HFFc6 (cell line): ENCODE results near the gene NRIP2. TPM values are rescaled to one million over a fixed set of nuclear protein-coding genes. Genes with fewer than 3 reads are reported as not detected.

ENCODE experiments used
- DNase-seq: peaks from one replicate; pipeline ENCODE4 v3.0.0-alpha.2; 2018
- H3K27ac Mint-ChIP-seq: 2 replicates; pipeline ENCODE4 v1.8.0; 2020; ENCODE audit warnings: mild to moderate bottlenecking, mixed read lengths
- H3K27me3 Mint-ChIP-seq: 2 replicates; pipeline ENCODE4 v1.8.0; 2021; ENCODE audit warnings: mild to moderate bottlenecking, moderate library complexity, mixed read lengths; ENCODE audit not compliant: insufficient read depth
- H3K36me3 Mint-ChIP-seq: 2 replicates; pipeline ENCODE4 v1.8.0; 2021; ENCODE audit warnings: low read depth, mixed read lengths
- H3K4me1 Mint-ChIP-seq: 2 replicates; pipeline ENCODE4 v1.8.0; 2020; ENCODE audit warnings: low read depth, mixed read lengths
- H3K4me3 Mint-ChIP-seq: 2 replicates; pipeline ENCODE4 v1.8.0; 2020; ENCODE audit warnings: mild to moderate bottlenecking, moderate library complexity, mixed read lengths
- H3K9me3 Mint-ChIP-seq: 2 replicates; pipeline ENCODE4 v1.8.0; 2020; ENCODE audit warnings: mild to moderate bottlenecking, mixed read lengths
- CTCF ChIP-seq: fragments of 200-600 bp; sonication (generic); IDR thresholded peaks from 2 replicates; pipeline ENCODE4 v1.5.0; 2021; ENCODE audit warnings: antibody characterized with exemption, mild to moderate bottlenecking
- total RNA-seq, 6 experiments: library from RNA; stranded (reverse); fragmentation: NEBNext Ultra II Directional; extraction: Animal tissue kit (Norgen Biotek cat#: 25700); gene quantifications; 2 replicates in 1 of 6; 3 replicates in 5 of 6; pipeline ENCODE4 v1.2.3, GENCODE V29; 2021

The NRIP2 gene
- total RNA-seq, 6 experiments from 2014 or later: not detected

GRCh38 chr12:2792671-2793500 lies 41.9 kb downstream of the NRIP2 start:
- no peak overlapping the region for H3K27ac Mint-ChIP-seq

DNA sequence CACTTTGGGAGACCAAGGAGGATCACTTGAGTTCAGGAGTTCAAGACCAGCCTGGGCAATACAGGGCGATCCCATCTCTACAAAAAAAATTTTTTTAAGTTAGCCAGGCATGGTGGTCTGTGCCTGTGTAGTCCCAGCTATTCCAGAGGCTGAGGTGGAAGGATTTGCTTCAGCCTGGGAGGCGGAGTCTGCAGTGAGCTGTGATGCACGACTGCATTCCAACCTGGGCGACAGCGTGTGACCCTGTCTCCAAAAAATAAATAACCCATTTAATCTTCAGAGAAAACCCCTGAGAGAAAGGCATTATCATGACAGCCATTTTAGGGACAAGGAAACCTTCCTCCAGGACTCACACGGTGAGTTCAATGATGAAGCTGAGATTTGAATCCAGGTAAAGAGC lies 43.7 kb downstream of the NRIP2 start:
- no peak for TF ChIP-seq CTCF
- peaks cover 1% of the 10 kb centered on the region for H3K4me1 Mint-ChIP-seq
- no peak for DNase-seq
- H3K9me3 Mint-ChIP-seq: no peaks in the 10 kb centered on the region
- no peak overlapping the region for H3K27ac Mint-ChIP-seq
- H3K36me3 Mint-ChIP-seq: no peaks in the 10 kb centered on the region
- peaks cover 14% of the 10 kb centered on the region for H3K27me3 Mint-ChIP-seq
- H3K4me3 Mint-ChIP-seq: no peak overlapping the region

More at GRCh38 chr12:2792671-2793500, 41.9 kb downstream of the NRIP2 start:
- peaks cover 17% of the 10 kb centered on the region for H3K4me1 Mint-ChIP-seq
- H3K27me3 Mint-ChIP-seq: peaks cover 14% of the 10 kb centered on the region
- no peaks in the 10 kb centered on the region for H3K9me3 Mint-ChIP-seq
- TF ChIP-seq CTCF: no peak
- no peaks in the 10 kb centered on the region for H3K36me3 Mint-ChIP-seq
- no peak for DNase-seq
- H3K4me3 Mint-ChIP-seq: no peak overlapping the region

- no peak for TF ChIP-seq CTCF
- Mint-ChIP-seq H3K4me1 (peaks cover 10% of the 10 kb centered on the region), H3K4me3 (no peak overlapping the region), H3K27me3 (peaks cover 32% of the 10 kb centered on the region), H3K9me3 (no peaks in the 10 kb centered on the region), H3K36me3 (no peaks in the 10 kb centered on the region), H3K27ac (no peak overlapping the region)
- DNase-seq: no peak
Measured at GRCh38 chr12:2785017-2785416, 49.8 kb downstream of the NRIP2 start.

DNA sequence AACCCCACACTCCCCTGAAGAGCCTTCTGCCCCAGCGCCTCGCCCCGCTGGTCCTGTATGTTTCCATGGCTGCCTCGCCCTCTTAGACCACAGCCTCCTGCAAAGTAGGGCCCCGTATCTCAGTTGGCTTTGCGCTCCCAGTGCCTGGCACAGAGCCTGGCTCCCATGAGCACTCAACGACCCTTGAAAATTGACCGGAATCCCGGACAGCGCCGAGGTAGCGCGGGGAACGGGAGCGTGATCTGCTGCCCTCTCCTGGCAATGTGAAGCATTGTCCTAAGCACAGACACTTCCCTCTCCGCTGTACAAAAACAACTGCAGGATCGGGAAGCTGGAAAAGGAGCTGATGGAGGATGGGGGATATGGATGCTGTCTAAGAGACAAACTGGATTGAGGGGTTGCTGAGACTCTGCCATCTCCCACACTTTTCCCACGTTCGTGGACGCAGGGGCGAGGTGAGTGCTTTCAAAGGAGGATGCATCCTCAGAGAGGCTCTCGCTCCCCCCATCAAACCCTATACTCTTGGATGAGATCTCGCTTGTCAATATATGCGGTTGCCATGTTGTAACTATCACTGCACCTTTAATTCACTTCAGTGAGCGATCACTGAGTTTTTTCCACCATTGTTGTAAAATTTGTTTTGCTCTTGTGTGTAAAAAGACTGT lies 50.8 kb downstream of the NRIP2 start:
- Mint-ChIP-seq H3K4me3 (no peak overlapping the region; the same call in 1 of the 2 replicates), H3K27me3 (peaks cover 29% of the 10 kb centered on the region), H3K27ac (no peak overlapping the region), H3K9me3 (no peaks in the 10 kb centered on the region), H3K36me3 (no peaks in the 10 kb centered on the region), H3K4me1 (peaks cover 10% of the 10 kb centered on the region)
- DNase-seq: peak; percentile 7
- TF ChIP-seq CTCF: peak; percentile 92

DNA sequence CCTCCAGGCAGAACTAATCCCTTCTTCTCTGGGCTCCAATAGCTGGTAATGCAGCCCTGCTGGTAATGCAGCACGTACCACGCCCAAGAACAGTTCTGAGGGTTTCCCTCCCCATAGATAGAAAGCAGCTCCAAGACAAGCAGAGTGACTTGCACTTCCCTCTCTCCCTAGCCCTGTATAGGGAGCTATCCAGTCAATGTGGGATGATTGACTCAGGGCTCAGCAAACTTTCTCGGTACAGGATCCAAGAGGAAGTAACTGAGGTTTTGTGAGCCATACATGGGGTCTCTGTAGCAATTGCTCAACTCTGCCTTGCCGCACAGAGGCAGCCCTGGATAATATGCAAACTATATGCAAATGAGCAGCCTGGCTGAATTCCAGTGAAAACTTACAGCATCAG lies 55.6 kb downstream of the NRIP2 start:
- Mint-ChIP-seq H3K9me3 (no peaks in the 10 kb centered on the region), H3K4me3 (no peak overlapping the region), H3K27ac (no peak overlapping the region), H3K4me1 (peaks cover 6% of the 10 kb centered on the region), H3K27me3 (peaks cover 70% of the 10 kb centered on the region), H3K36me3 (no peaks in the 10 kb centered on the region)
- no peak for TF ChIP-seq CTCF
- DNase-seq: no peak
